CD4-positive, alpha-beta T cell treated with Interleukin-12 subunit alpha and Interleukin-12 subunit beta, for 1 hour (primary cell): Measurements from ENCODE around the gene ARID1B.

Experiments
- DNase-seq: peaks from one replicate; pipeline ENCODE4 v3.0.0-alpha.2; 2020

The ARID1B gene

DNA sequence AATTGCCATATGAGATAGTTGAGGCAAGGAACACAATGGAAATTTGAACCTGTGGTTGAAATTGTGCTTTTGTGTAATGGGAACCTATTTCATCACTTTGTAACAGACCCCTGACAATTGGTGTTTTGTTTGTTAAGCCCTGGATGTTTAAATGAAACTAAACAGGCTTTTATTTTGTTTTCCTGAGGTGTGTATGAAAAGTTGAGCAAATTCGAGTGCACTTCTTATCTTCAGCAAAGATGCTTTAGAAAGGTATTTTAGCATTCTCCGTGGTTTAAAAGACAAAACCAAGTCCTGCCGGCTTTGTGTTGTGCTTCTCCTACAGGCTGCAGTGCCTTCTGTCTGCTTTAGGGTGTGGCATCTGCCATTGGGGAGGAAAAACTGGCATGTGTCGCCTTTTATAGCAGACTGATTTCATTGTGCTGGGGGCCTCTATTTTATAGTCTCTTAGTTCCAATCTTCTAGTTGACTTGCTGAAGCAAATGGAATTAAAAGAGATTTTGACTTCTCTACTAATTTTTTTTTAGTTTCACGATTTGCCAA is 2.2 kb upstream of the ARID1B start:
- DNase-seq, result no peak

DNA sequence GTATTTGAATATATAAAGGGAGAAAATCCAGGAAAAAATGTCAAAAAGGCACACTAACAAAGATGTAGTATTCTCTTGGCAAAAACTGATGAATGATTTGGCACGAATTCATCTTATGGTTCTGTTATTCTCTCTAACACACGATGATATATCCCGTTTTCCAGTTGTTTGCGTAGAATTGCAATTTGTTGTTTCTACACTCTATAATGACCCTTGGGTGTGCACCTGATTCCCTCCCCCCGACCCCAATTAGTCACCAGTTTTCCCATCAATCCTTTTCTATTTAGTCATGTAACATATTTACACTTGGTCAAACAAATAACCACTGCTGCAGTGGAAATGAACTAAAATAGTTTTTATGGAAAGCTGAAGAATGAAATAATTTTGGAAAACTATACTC is 1.5 kb upstream of the ARID1B start:
- no peak for DNase-seq

DNA sequence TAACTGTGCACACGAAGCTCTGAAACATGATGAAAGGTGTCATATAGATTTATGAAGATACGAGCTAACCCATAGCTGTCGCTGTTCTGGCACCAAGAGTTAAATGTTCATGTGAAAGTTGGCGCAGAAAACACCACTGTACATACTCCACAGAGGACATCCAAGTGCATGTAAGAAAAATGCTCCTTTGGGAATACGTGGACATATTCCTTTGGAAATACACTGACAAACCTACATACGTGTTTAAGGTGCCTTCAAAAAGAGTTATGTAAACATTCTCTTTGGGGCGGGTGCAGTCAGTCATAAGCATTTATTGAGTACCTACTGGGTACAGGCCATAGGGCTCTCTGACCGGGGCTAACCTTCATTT is 723 bp upstream of the ARID1B start:
- DNase-seq, result peak; percentile 52

DNA sequence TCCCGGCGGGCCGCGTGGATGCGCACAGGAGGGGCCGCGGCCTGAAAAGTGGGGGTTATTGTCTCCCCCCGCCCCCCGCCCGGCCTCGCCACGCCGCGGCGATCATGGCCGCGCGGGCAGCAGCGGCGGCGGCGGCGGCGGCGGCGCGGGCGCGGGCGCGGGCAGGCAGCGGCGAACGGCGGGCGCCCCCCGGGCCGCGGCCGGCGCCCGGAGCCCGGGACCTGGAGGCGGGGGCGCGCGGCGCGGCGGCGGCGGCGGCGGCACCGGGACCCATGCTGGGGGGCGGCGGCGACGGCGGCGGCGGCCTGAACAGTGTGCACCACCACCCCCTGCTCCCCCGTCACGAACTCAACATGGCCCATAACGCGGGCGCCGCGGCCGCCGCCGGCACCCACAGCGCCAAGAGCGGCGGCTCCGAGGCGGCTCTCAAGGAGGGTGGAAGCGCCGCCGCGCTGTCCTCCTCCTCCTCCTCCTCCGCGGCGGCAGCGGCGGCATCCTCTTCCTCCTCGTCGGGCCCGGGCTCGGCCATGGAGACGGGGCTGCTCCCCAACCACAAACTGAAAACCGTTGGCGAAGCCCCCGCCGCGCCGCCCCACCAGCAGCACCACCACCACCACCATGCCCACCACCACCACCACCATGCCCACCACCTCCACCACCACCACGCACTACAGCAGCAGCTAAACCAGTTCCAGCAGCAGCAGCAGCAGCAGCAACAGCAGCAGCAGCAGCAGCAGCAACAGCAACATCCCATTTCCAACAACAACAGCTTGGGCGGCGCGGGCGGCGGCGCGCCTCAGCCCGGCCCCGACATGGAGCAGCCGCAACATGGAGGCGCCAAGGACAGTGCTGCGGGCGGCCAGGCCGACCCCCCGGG is 637 bp downstream of the ARID1B start:
- DNase-seq, result peak; percentile 73

DNA sequence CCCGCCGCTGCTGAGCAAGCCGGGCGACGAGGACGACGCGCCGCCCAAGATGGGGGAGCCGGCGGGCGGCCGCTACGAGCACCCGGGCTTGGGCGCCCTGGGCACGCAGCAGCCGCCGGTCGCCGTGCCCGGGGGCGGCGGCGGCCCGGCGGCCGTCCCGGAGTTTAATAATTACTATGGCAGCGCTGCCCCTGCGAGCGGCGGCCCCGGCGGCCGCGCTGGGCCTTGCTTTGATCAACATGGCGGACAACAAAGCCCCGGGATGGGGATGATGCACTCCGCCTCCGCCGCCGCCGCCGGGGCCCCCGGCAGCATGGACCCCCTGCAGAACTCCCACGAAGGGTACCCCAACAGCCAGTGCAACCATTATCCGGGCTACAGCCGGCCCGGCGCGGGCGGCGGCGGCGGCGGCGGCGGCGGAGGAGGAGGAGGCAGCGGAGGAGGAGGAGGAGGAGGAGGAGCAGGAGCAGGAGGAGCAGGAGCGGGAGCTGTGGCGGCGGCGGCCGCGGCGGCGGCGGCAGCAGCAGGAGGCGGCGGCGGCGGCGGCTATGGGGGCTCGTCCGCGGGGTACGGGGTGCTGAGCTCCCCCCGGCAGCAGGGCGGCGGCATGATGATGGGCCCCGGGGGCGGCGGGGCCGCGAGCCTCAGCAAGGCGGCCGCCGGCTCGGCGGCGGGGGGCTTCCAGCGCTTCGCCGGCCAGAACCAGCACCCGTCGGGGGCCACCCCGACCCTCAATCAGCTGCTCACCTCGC is 1.5 kb downstream of the ARID1B start:
- DNase-seq, result peak; percentile 57

DNA sequence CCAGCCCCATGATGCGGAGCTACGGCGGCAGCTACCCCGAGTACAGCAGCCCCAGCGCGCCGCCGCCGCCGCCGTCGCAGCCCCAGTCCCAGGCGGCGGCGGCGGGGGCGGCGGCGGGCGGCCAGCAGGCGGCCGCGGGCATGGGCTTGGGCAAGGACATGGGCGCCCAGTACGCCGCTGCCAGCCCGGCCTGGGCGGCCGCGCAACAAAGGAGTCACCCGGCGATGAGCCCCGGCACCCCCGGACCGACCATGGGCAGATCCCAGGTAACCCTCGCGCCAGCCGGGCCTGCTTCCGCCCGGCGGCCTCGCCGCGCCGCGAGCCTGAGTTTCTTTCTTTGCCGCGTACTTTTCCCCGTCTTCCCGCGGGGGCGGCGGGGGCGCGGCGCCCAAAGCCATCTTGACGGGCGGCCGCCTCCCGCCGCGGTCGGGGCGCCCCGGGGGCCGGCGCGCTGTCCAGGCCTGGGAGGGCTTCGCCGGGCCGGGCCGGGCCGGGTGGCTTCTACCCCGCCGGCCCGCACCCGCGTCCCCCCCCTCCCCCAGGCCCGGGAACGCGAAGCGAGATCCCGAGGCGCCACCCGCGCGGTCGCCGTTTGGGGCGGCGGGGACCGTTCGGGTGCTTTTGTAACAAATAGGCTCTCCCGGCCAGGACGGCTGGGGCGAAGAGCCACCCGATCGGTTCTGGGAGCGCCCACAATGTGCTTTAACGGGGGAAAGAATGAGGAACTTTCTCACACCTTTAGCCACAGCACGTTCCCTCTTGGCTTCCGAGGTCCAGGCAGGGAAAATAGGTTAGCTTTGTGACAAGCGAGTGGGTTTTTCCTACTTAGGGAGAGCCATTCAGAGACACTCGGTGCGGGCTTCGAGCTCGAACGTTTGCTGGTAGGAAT is 2.3 kb downstream of the ARID1B start:
- DNase-seq, result peak; percentile 53

DNA sequence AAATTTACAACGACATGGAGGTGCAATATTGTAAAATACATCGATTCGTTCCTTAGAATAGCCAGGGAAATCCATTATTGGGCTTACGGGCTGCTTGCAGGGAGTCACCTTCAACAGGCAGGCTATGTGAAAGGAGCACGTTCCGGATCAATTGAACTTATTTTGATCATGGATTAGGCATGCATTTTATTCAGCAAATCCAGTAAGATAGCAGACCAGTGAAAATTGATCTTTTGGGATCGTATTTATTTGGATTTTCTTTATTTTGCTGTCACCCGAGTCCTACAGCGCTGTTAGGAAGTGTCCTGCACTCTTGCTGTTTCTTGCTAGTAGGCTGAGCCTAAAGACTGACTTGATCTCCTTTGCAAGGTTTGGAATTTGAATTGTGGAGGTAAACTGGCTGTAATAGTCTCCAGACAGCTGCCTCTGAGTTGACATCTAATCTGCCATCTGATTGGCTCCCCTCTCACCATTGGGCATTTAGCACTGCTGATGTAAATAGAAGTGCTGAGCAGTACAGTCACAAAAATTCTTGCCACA is 3.0 kb downstream of the ARID1B start:
- peak; percentile 81 for DNase-seq

DNA sequence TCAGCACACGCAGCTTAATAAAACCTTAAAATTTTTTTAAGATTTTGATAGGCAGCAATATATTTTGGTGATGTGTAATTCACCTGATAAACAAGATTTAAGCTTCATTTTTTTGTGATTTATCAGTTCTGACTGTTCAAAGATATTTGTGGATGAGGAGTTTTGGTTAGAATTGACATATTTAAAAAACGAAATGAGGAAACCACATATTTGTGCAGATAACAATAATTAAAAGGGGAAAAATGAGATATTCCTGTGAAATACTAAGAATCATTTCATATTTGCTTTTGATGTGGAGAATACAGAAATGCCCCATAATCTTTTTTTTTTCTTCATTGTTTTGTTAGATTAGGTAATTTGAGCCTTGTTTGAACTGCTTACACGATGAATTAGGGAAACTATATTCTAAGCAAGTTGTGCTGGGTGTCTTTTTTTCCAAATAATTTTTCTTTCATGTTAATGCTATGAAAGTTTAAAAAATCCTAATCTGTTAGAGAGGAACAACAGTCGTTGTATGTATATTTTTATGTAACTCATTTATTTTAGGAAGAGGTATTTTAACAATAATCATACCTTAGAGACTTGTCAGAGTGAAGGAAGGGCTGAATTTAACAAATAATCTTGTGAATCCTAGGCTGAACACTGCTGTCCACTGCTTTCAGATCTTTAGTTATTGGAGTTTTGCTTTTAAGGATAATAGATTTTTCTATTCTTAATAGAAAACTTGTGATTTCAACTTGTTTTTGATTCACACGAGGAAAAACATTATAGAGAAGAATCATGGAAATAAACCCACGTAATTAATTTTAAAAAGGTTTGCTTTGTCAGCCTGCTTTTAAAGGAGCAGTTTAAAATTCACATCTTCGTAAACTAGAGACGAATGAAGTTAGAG is 4.0 kb downstream of the ARID1B start:
- no peak for DNase-seq

DNA sequence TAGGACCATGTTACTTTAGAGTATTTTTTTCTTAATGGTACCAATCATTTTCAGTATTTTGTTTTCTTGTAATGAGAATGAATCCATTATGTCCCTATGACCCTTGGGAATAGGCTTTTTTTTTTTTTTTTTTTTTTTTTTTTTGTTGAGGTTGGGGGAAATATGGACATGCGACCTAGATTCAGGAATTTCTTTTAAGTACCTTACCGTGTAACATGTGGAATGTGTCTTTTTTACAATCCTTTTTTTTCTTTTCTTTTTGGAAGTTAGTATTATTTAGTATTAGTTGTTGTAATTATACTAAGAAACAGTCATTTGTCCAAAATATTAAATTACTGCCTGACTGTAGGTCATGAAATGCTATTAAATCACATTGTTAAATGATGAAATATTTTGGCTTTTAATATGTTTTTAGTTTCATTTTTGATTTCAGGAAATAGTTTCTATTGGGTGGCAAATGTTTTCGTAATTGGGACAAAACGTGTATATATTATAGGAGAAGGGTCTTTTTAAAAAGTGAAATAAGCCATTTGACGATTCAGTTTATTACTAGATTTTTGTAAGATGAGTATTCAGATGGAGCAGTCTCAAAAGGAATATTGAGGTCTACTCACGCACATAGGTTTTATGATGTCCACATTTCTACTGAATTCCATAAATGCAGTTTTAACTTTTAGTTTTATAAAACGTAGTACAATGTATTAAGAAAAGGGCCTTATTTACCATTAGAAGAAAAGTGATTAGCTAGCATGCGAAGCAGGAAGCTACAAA is 4.9 kb downstream of the ARID1B start:
- peak; percentile 23 for DNase-seq

DNA sequence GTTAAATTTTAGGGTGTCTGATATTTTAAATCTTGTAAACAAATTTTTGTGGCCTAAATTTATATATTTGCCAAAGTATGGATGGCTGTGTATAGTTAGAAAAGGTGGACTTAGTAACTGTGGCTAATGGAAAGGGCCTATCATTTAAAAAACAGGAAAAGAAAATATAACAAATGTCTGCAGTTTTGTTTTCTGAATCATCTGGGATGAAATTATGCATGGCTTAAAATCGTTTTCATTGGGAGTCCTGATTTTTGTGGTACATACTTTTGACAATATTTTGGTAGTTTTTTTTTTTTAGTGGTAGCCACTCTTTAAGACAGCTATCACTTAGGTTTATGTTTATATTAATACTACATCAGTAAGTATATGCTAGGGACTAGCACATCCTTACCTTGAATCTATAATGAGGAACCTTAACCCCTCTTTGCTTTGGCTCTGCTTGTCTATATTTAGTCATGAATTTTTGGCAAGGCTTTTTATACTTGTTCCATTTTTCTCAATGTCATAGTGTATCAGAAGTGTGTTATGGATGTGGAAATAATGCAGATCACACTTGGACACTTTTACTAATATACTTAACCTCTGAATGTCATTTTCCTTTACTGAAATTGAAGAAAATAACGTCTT is 5.6 kb downstream of the ARID1B start:
- no peak for DNase-seq

DNA sequence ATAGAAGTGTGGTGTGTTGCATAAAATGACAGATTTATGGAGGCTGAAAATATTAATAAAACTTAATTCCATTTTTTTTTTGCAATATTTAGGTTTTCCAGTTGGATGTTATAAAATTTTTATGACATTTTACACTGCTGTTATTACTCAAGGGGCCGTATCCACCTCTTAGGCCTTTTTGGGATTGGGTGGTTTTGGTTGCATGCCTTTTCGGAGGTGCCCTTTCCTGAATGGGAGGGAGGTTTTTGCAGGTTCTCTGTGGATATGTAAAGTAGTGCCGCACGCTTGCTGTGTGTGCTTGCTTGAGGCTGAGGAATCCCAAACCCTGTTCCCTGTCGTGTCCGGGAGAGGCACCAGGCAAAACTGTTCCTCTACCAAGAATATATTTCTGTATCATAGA is 6.8 kb downstream of the ARID1B start:
- no peak for DNase-seq

DNA sequence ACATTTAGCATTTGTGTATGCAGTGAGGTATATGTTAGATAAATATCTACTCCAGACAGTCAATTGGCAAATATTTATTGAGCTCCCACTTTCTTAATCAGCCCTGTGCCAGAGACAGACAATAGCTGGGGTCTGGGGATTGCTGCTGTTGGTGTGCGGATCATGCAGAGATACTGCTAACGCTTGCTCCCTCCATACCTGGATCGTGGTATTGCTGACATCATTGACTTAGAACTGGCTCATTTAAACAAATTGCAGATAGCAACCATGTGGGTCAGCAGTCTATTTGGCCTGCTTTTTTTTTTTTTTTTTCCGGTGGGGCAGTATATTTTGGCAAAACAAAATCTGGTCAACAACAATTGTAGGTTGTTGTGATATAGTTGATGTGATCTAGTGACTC is 9.5 kb downstream of the ARID1B start:
- DNase-seq, result no peak

DNA sequence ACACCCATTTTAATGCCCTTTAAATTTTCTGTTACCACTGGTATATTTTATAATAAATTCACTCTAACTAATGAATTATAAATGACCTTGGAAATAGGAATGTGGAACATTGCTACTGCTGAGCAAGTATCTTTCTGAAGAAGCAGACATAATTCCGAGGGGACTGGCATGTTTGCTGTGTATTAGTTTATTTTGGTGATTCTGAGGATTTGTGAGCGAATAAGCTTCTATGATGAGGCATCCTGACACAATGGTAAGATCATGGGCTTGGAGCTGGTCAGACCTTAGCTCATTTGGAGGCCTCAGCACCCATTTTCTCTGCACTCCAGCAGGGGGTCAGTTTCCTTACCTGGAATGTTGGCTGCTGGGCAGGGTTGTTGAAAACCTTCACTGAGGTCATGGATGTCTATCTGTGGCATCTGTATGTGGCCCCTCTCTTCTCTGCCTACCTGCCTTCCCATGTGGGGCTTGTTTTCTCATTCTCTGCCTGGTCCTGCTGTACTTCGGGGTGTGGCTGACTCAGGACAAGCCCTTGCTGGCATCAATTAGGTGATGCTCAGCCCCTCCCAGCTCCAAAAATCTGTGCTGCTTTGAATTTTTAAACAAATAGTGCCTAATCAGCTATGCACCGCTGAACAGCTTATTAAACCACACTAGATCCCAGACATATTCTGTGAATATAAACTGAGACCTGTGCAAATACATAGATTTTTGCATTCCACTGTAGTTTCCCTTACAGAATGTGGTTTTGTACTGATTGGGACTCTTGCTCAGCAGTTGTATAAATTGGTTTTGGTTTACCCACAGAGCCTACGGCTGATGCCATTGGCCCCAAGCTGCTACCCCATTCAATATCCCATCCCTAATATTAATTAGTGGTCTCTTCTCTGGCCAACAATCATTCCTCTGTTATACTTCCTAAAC is 10.7 kb downstream of the ARID1B start:
- no peak for DNase-seq

DNA sequence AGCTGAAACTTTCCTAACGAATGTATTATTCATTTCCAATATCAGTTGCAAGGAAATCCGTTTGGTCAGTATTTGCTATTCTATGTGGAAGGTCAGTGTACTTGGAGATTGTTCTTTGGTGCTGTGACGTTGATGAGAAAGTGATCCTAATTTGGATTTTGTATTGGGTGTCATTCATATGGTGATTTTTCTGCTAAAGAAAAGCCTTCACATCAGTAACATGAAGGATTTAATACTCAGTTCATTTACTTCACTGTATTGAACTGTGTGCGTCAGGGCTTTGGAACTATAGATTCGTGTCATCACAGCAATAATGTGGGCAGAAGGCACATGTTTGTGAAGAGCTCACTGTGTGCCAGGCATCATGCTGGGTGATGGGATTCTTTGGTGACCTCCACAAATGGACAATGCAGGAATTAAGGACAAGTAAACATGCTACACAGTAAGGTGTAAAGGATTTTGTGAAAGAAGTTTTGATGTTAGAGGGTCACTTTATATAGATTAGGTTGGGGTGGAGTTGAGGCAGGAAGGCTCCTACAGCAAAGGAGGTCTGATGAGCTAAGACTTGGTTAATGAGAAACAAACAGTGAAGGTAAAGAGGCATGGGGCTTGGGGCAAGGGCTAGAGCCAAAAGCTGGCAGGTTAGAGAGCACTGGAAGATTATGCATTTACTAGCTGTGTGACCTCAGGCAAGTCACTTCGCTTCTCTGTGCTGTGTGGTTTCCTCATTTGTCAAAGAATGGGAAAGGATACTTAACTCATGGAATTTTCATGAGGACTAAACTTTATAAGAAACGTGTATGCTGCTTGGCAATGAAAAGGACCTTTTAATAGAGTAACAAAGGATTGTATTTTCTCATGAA is 12.1 kb downstream of the ARID1B start:
- DNase-seq, result no peak

DNA sequence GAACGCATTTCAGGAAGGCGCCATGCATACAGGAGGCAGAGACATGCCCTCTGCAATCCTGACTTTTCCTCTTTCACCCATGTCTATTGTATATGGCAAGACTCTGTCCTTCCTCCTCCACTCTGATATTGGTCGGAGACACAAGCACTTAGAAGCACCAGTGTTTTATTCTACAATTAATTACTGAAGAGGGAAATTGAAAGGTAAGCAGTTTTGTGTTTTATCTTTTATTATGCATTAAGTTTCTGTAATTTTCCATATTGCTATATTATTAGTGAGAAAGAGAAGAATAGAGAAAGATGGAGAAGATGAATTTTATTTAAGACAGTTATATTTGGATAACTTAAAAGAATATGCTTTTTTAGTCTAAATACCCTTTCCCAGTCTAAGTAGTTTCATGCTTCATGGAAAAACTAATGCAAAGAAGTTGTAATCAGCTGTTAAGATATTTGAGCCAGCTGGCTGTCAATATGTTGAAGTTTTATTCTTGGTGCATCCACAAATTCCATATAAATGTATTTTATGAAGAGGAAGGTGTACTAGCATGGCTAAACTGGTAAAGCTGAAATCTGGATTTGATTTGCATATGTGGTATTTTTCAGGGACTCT is 13.6 kb downstream of the ARID1B start:
- DNase-seq, result no peak

DNA sequence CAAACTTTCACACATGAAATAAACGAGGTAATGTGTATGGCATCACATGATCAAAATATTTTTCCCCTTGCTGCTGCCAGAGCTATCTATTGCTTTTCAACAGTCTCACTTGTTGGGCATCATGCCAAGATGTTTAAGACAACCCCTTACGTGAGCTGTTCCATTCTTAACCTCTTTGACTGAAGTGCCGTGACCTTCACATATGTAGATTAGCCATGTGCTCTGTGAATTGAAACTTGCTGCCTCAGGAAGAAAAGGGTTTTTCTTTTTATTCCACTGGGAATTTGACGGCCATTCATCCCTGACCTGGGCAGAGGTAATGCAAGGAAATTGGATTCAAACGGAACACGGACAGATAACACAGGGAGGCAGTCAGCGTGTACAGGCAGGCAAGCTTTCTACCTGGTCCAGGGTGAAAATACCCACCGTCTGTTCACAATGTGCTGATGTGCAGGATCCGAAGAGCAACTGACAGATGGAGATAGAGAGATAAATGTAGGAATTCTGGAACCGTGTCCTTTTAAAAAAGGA is 14.2 kb downstream of the ARID1B start:
- DNase-seq, result peak; percentile 40

DNA sequence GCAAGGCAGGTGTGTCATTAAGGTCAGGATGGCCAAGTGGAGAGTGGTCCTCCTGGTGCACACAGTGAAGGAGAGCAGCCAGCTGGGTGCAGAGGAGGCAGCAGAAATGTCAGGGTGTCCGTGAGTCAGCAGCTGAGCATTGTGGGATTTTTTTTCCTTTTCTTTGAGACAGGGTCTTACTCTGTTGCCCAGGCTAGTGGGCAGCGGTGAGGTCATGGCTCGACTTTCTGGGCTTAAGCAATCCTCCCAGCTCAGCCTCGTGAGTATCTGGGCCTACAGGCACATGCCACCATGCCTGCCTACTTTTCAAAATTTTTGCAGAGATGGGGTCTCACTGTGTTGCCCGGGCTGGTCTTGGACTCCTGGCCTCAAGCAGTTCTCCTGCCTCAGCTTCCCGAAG is 16.0 kb downstream of the ARID1B start:
- no peak for DNase-seq
